Right cardiac atrium (tissue), 5 donors: Measurements from ENCODE around the gene CNN3. TPM values are rescaled to one million over a fixed set of nuclear protein-coding genes. Genes with fewer than 3 reads are reported as not detected.

ENCODE experiments used
- ATAC-seq, 2 donors: fragments of 200-7000 bp; cut with Tn5 transposase; one replicate each; pipeline versions ENCODE4 v1.8.0 to v1.9.1; 2020; ENCODE audit warnings: moderate library complexity in 2 of 2, mild to moderate bottlenecking in 1 of 2
- DNase-seq, 3 donors: peaks; one replicate each; pipeline ENCODE4 v3.0.0-alpha.2; 2020
- H3K27ac ChIP-seq: one replicate; pipeline ENCODE4 v1.5.1; 2013; ENCODE audit warnings: mild to moderate bottlenecking, low read length, control low read depth, moderate library complexity
- H3K27me3 ChIP-seq: one replicate; pipeline ENCODE4 v1.6.1; 2013; ENCODE audit not compliant: control insufficient read depth, insufficient read depth
- H3K4me1 ChIP-seq: one replicate; pipeline ENCODE4 v1.6.1; 2013; ENCODE audit warnings: low read length; ENCODE audit not compliant: control insufficient read depth, insufficient read depth
- H3K4me3 ChIP-seq: one replicate; pipeline ENCODE4 v1.5.1; 2013; ENCODE audit warnings: low read length, control low read depth
- H3K9me3 ChIP-seq: one replicate; pipeline ENCODE4 v1.6.1; 2013; ENCODE audit warnings: low read length; ENCODE audit not compliant: control insufficient read depth
- WGBS: extraction: QIAGEN DNeasy Blood & Tissue Kit; methylation state at CpG from one replicate; pipeline ENCODE4 v1.1.7; 2013; 5-methylcytosine and 5-hydroxymethylcytosine counted together
- intact Hi-C, 4 donors: fragments of 100-400 bp; cut with DNase I; formaldehyde crosslinking; loops; one replicate each; pipeline versions ENCODE4 v1.11.0 to v1.14.0; 2022 to 2023
- polyA plus RNA-seq: library from polyadenylated mRNA; stranded (reverse); fragments of 200-250 nt; gene quantifications from one replicate; pipeline ENCODE4 v1.2.3, GENCODE V29; 2013
- total RNA-seq, 4 donors: library from RNA; stranded (reverse); fragmentation: NEBNext Ultra II Directional; extraction: Animal tissue kit (Norgen Biotek cat#: 25700); gene quantifications; one replicate each; pipeline ENCODE4 v1.2.1, GENCODE V29; 2021
- donor health status: healthy with polysubstance abuse.
- donor health status: DM: no; HTN: yes; CAD: no.
- donor health status: DM: no; HTN: no; CAD: no.
- donor health status: DM: no; HTN: yes; CAD: no; lungs with severe emphysema.
- donor health status: DM: yes; HTN: yes; CAD: no.

The CNN3 gene
- total and polyA plus RNA-seq, 5 donors: 61.2 to 162 (median 111) TPM

GRCh38 chr1:94884507-94884906 lies 42.4 kb downstream of the CNN3 start:
- intact Hi-C loops: no loop called here
- no peak overlapping the region for H3K27ac ChIP-seq
- H3K4me1 ChIP-seq: no peaks in the 10 kb centered on the region
- H3K27me3 ChIP-seq: no peaks in the 10 kb centered on the region
- DNase-seq (no peak), ATAC-seq (no peak)
- H3K9me3 ChIP-seq: no peaks in the 10 kb centered on the region
- WGBS: 70% methylated on average over 6 of the region's 6 CpGs
- H3K4me3 ChIP-seq: no peak overlapping the region

GRCh38 chr1:94884106-94884505 lies 42.8 kb downstream of the CNN3 start:
- ATAC-seq: peak; percentile 36 to 56

GRCh38 chr1:94883691-94884090 lies 43.2 kb downstream of the CNN3 start:
- 28% methylated on average over 4 of the region's 4 CpGs for WGBS
- H3K4me1 ChIP-seq: no peaks in the 10 kb centered on the region
- intact Hi-C loops: no loop called here
- no peak for DNase-seq
- H3K27ac ChIP-seq: no peak overlapping the region
- no peaks in the 10 kb centered on the region for H3K27me3 ChIP-seq
- peak overlapping the region; percentile 12 for H3K4me3 ChIP-seq
- no peaks in the 10 kb centered on the region for H3K9me3 ChIP-seq
- ATAC-seq: peak; percentile 70 to 76

More at GRCh38 chr1:94884106-94884505, 42.8 kb downstream of the CNN3 start:
- WGBS: 40% methylated on average over 6 of the region's 6 CpGs
- Histone ChIP-seq H3K27ac (peak overlapping the region; percentile 34), H3K4me3 (no peak overlapping the region), H3K9me3 (no peaks in the 10 kb centered on the region), H3K4me1 (no peaks in the 10 kb centered on the region), H3K27me3 (no peaks in the 10 kb centered on the region)
- DNase-seq: no peak
- intact Hi-C loops: no loop called here

GRCh38 chr1:94878329-94878728 lies 48.6 kb downstream of the CNN3 start:
- DNase-seq (no peak), ATAC-seq (no peak)
- WGBS: 94% methylated on average over 5 of the region's 5 CpGs
- no peak overlapping the region for H3K27ac ChIP-seq
- no peaks in the 10 kb centered on the region for H3K27me3 ChIP-seq
- H3K4me1 ChIP-seq: peaks cover 3% of the 10 kb centered on the region
- H3K9me3 ChIP-seq: no peaks in the 10 kb centered on the region
- no peak overlapping the region for H3K4me3 ChIP-seq
- intact Hi-C loops: no loop called here

GRCh38 chr1:94876362-94876761 lies 50.5 kb downstream of the CNN3 start:
- intact Hi-C loops: no loop called here
- no peak overlapping the region for H3K27ac ChIP-seq
- peaks cover 3% of the 10 kb centered on the region for H3K4me1 ChIP-seq
- ATAC-seq: no peak
- DNase-seq: no peak
- H3K4me3 ChIP-seq: no peak overlapping the region
- no peaks in the 10 kb centered on the region for H3K27me3 ChIP-seq
- H3K9me3 ChIP-seq: no peaks in the 10 kb centered on the region
- WGBS: 82% methylated on average over 3 of the region's 3 CpGs

GRCh38 chr1:94875794-94876193 lies 51.1 kb downstream of the CNN3 start:
- no peak overlapping the region for H3K27ac ChIP-seq
- 85% methylated on average over 4 of the region's 4 CpGs for WGBS
- peak; percentile 30 to 76 for ATAC-seq
- H3K4me1 ChIP-seq: peaks cover 3% of the 10 kb centered on the region
- intact Hi-C loops: no loop called here
- no peak for DNase-seq
- no peaks in the 10 kb centered on the region for H3K9me3 ChIP-seq
- H3K27me3 ChIP-seq: no peaks in the 10 kb centered on the region
- no peak overlapping the region for H3K4me3 ChIP-seq

- 96% methylated on average over 6 of the region's 6 CpGs for WGBS
- ATAC-seq: no peak
- no peaks in the 10 kb centered on the region for H3K27me3 ChIP-seq
- H3K9me3 ChIP-seq: no peaks in the 10 kb centered on the region
- intact Hi-C loops: no loop called here
- no peak overlapping the region for H3K4me3 ChIP-seq
- peaks cover 3% of the 10 kb centered on the region for H3K4me1 ChIP-seq
- no peak for DNase-seq
- no peak overlapping the region for H3K27ac ChIP-seq
These were observed 52.5 kb downstream of the CNN3 start for GRCh38 chr1:94874423-94874822.

GRCh38 chr1:94873520-94874351 lies 53.2 kb downstream of the CNN3 start:
- intact Hi-C loops: no loop called here
- Histone ChIP-seq H3K27me3 (no peaks in the 10 kb centered on the region), H3K9me3 (no peaks in the 10 kb centered on the region), H3K4me1 (peaks cover 3% of the 10 kb centered on the region), H3K4me3 (no peak overlapping the region), H3K27ac (peak overlapping the region; percentile 7)
- DNase-seq: no peak
- peak; percentile 61 to 71 for ATAC-seq
- whole genome bisulfite sequencing: 53% methylated on average over 7 of the region's 7 CpGs

- Histone ChIP-seq H3K27me3 (no peaks in the 10 kb centered on the region), H3K4me3 (no peak overlapping the region), H3K9me3 (no peaks in the 10 kb centered on the region), H3K4me1 (peaks cover 3% of the 10 kb centered on the region), H3K27ac (no peak overlapping the region)
- ATAC-seq (no peak), DNase-seq (no peak)
- WGBS: 57% methylated on average over 4 of the region's 4 CpGs
- intact Hi-C loops: no loop called here
These were observed 54.0 kb downstream of the CNN3 start for GRCh38 chr1:94872771-94873495.

GRCh38 chr1:94871031-94871430 lies 55.9 kb downstream of the CNN3 start:
- WGBS: 86% methylated on average over 2 of the region's 2 CpGs
- DNase-seq (no peak), ATAC-seq (no peak)
- Histone ChIP-seq H3K4me1 (peaks cover 3% of the 10 kb centered on the region), H3K9me3 (no peaks in the 10 kb centered on the region), H3K27me3 (no peaks in the 10 kb centered on the region), H3K4me3 (no peak overlapping the region), H3K27ac (no peak overlapping the region)
- intact Hi-C loops: no loop called here

GRCh38 chr1:94866164-94866807 lies 60.6 kb downstream of the CNN3 start:
- H3K4me1 ChIP-seq: peaks cover 12% of the 10 kb centered on the region
- intact Hi-C loops: loop anchor here in 1 of 4 donors (10.0 kb wide), 1 partner anchor 59 kb away; the partner anchor contains the start of gene CNN3
- peak overlapping the region; percentile 54 for H3K27ac ChIP-seq
- no peaks in the 10 kb centered on the region for H3K9me3 ChIP-seq
- no peak for DNase-seq
- no peak for ATAC-seq
- no peaks in the 10 kb centered on the region for H3K27me3 ChIP-seq
- no peak overlapping the region for H3K4me3 ChIP-seq
- 79% methylated on average over 4 of the region's 4 CpGs for WGBS
